K562 (cell line): ENCODE measurements around the gene FTSJ1. TPM values are rescaled to one million over a fixed set of nuclear protein-coding genes. Genes with fewer than 3 reads are reported as not detected.

Experiments used
- ATAC-seq: fragments of 200-7000 bp; cut with Tn5 transposase; 3 replicates; pipeline ENCODE4 v1.9.1; 2020; ENCODE audit warnings: moderate library complexity
- BruUV-seq: library from RNA; stranded (reverse); fragments of 400-500 nt; replicated peaks from 2 replicates; lab custom pipeline; 2021; lab: Mats Ljungman, UMichigan
- CTCF ChIA-PET: fragments of 300-600 bp; formaldehyde crosslinking; extraction: SDS; loops from one replicate; lab custom pipeline; 2021; ENCODE audit warnings: low intra/inter-chr PET ratio; lab: Yijun Ruan, JAX
- POLR2A ChIA-PET: fragments of 300-600, 350-650 bp; sonication (Branson Sonifier 250); formaldehyde crosslinking; extraction: SDS; loops from one replicate; lab custom pipeline; 2021; ENCODE audit warnings: antibody characterized with exemption, inconsistent platforms; lab: Yijun Ruan, JAX
- DNase-seq, 4 experiments: peaks; one replicate each; pipeline versions ENCODE4 v3.0.0 to v3.0.0-alpha.2; 2011 to 2018; ENCODE audit warnings: low spot score in 3 of 4, mixed read lengths in 3 of 4; ENCODE audit errors: extremely low read depth in 1 of 4
- FAIRE-seq: peaks from 2 replicates; lab custom pipeline; 2011; peaks lifted over from hg19 to GRCh38; lab: Jason Lieb, UNC
- H2AFZ ChIP-seq: 2 replicates; pipeline ENCODE4 v1.6.0; 2011; ENCODE audit warnings: low read depth, low read length, control low read depth, inconsistent platforms
- H3K27ac ChIP-seq: fragments of 200-600 bp; 3 replicates; pipeline ENCODE4 v1.8.0; 2011; ENCODE audit warnings: low read depth, mild to moderate bottlenecking, control low read depth, inconsistent platforms, low read length, moderate library complexity, mixed read lengths; ENCODE audit errors: extremely low read depth
- H3K27me3 ChIP-seq, 2 experiments: fragments of 300-600 bp in 1 of 2; 2 replicates in 1 of 2; 3 replicates in 1 of 2; pipeline versions ENCODE4 v1.6.0 to v1.8.0; 2011; ENCODE audit warnings: inconsistent platforms in 2 of 2, low read length in 2 of 2, mild to moderate bottlenecking in 1 of 2, mixed read lengths in 1 of 2, moderate library complexity in 1 of 2; ENCODE audit not compliant: control insufficient read depth in 2 of 2, insufficient read depth in 2 of 2
- H3K36me3 ChIP-seq: fragments of 300-600 bp; 3 replicates; pipeline ENCODE4 v1.8.0; 2011; ENCODE audit warnings: mild to moderate bottlenecking, low read length, inconsistent platforms; ENCODE audit not compliant: control insufficient read depth, insufficient read depth
- H3K4me1 ChIP-seq, 2 experiments: fragments of 200-600 bp in 1 of 2; replicated peaks in 1 of 2; 2 replicates in 1 of 2; 3 replicates in 1 of 2; pipeline versions ENCODE4 v1.5.1 to v1.8.0; 2011; ENCODE audit warnings: inconsistent platforms in 2 of 2, low read length in 2 of 2, mild to moderate bottlenecking in 1 of 2, mixed read lengths in 1 of 2, moderate library complexity in 1 of 2; ENCODE audit not compliant: control insufficient read depth in 2 of 2, insufficient read depth in 2 of 2
- H3K4me2 ChIP-seq: 2 replicates; pipeline ENCODE4 v1.6.1; 2011; ENCODE audit warnings: low read length, control low read depth, inconsistent platforms, mixed read lengths; ENCODE audit not compliant: insufficient read depth
- H3K4me3 ChIP-seq: fragments of 200-600 bp; sonication (generic), shearing (Covaris generic); 2 replicates; pipeline ENCODE4 v1.5.1; 2016; ENCODE audit warnings: control low read depth, inconsistent platforms
- H3K79me2 ChIP-seq: fragments of 200-600 bp; 3 replicates; pipeline ENCODE4 v1.8.0; 2011; ENCODE audit warnings: low read length, inconsistent platforms; ENCODE audit not compliant: control insufficient read depth, insufficient read depth
- H3K9ac ChIP-seq, 2 experiments: 2 replicates each; pipeline versions ENCODE4 v1.6.0 to v1.6.1; 2011; ENCODE audit warnings: low read depth in 2 of 2, low read length in 2 of 2, control low read depth in 1 of 2, inconsistent platforms in 1 of 2, mild to moderate bottlenecking in 1 of 2, mixed read lengths in 1 of 2; ENCODE audit not compliant: insufficient read depth in 1 of 2
- H3K9me1 ChIP-seq: one replicate; pipeline ENCODE4 v1.6.0; 2011; ENCODE audit warnings: inconsistent platforms, mild to moderate bottlenecking, low read length, moderate library complexity; ENCODE audit not compliant: control insufficient read depth, insufficient read depth
- H3K9me3 ChIP-seq: replicated peaks from 2 replicates; pipeline ENCODE4 v1.5.1; 2011; ENCODE audit warnings: low read depth, low read length, inconsistent platforms; ENCODE audit not compliant: control insufficient read depth, insufficient read depth
- H4K20me1 ChIP-seq: replicated peaks from 2 replicates; pipeline ENCODE4 v1.6.1; 2011; ENCODE audit warnings: low read length, inconsistent platforms, mixed read lengths; ENCODE audit not compliant: control insufficient read depth, insufficient read depth
- CBFA2T3 ChIP-seq: fragments of 450-650 bp; IDR thresholded peaks from 2 replicates; pipeline ENCODE4 v1.6.1; 2017
- HNRNPL ChIP-seq: fragments of 200-400 bp; formaldehyde crosslinking; IDR thresholded peaks from 2 replicates; pipeline ENCODE4 v1.6.1; 2017; ENCODE audit warnings: low read depth, mild to moderate bottlenecking, low read length
- NONO ChIP-seq, 2 experiments: fragments of 200-400 bp in 1 of 2; fragments of 450-650 bp in 1 of 2; formaldehyde crosslinking in 1 of 2; IDR thresholded peaks; 2 replicates each; pipeline ENCODE4 v1.6.1; 2017; ENCODE audit warnings: low read depth in 2 of 2, mild to moderate bottlenecking in 2 of 2, moderate library complexity in 2 of 2, low read length in 1 of 2
- POLR2G ChIP-seq: fragments of 200-400 bp; formaldehyde crosslinking; IDR thresholded peaks from 2 replicates; pipeline ENCODE4 v1.6.1; 2017; ENCODE audit warnings: low read depth, mild to moderate bottlenecking, antibody characterized with exemption, low read length, moderate library complexity
- PTTG1 ChIP-seq: fragments of 450-650 bp; IDR thresholded peaks from 2 replicates; pipeline ENCODE4 v1.6.1; 2016; ENCODE audit warnings: low read depth, mild to moderate bottlenecking, missing genetic modification characterization, missing compliant biosample characterization
- SREBF1 ChIP-seq: fragments of 150-350 bp; IDR thresholded peaks from 2 replicates; pipeline ENCODE4 v1.6.1; 2014; ENCODE audit warnings: antibody characterized with exemption, low read depth, low read length, borderline replicate concordance
- TSC22D4 ChIP-seq: fragments of 450-650 bp; IDR thresholded peaks from 2 replicates; pipeline ENCODE4 v1.6.1; 2016; ENCODE audit warnings: missing genetic modification characterization, missing biosample characterization, control low read depth
- WGBS: fragments of 100-300 bp; shearing (Covaris generic); methylation state at CpG from one replicate; pipeline ENCODE4 v1.1.6; 2016; ENCODE audit warnings: low coverage, mixed read lengths; ENCODE audit not compliant: insufficient coverage; ENCODE audit errors: missing lambda C conversion rate; 5-methylcytosine and 5-hydroxymethylcytosine counted together
- in situ Hi-C: fragments of 300-500 bp; cut with MboI; formaldehyde crosslinking; loops from 4 replicates; pipeline ENCODE4 v1.15.0; 2018; ENCODE audit warnings: inconsistent platforms, mixed read lengths
- intact Hi-C: fragments of 100-400 bp; cut with micrococcal nuclease; formaldehyde crosslinking; loops from 2 replicates; pipeline ENCODE4 v1.14.2; 2022
- polyA plus RNA-seq, 8 experiments: library from polyadenylated mRNA; depleted of rRNA in 4 of 8; stranded (reverse) in 5 of 8; unstranded in 3 of 8; fragments of >200 nt; fragmentation: Nextera tagmentation in 2 of 8; fragmentation: Illumina TruSeq in 1 of 8; extraction: Ambion mirVana in 2 of 8; extraction: Trizol in 1 of 8; gene quantifications; 2 replicates each; pipeline versions ENCODE4 v1.2.1 to v1.2.3, GENCODE V29; 2011 to 2014; ENCODE audit warnings: inconsistent platforms in 1 of 8, missing spikeins in 1 of 8
- total RNA-seq, 7 experiments: library from RNA; depleted of rRNA in 6 of 7; stranded (reverse); fragments of >200 nt in 6 of 7; fragmentation: Illumina TruSeq in 2 of 7; extraction: Trizol in 2 of 7; gene quantifications; 2 replicates each; pipeline versions ENCODE4 v1.2.1 to v1.2.3, GENCODE V29; 2011 to 2021; ENCODE audit warnings: low replicate concordance in 1 of 7
- TF ChIP-seq, protein P1 (sequence below): fragments of 200-600 bp; sonication (generic); IDR thresholded peaks from one replicate; pipeline ENCODE4 v1.6.1; 2012; ENCODE audit warnings: mild to moderate bottlenecking, low read depth, low read length, inconsistent platforms
- TF ChIP-seq, protein P2 (sequence below): sonication (generic); formaldehyde crosslinking; IDR thresholded peaks from 2 replicates; pipeline ENCODE4 v1.8.1; 2022; ENCODE audit warnings: missing genetic modification reagents

The FTSJ1 gene
- total and polyA plus RNA-seq, 9 of the 15 experiments (the other 6 are each of a cell fraction or from before 2014, with no cell fraction given), result 12.2 to 95.6 (median 71.6) TPM

DNA sequence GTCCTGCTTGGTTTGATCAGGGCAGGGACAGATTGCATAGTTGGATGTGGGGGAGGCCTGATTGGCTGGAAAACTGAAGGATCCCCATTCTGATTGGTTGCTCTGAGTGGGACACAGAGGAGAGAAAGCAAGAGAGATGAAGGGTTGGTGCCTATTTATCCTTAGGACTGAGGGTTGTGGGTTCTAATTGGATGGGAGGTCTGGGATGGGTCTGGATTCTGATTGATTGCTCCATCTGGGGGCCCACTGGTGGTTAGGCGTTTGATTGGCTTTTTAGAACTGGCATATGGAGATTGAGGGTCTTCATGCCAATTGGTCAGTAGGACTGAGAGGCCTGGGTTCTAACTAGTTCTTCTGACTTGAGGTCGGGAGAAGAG is 45.0 kb downstream of the FTSJ1 start:
- peak overlapping the region; percentile 93 for H2AFZ ChIP-seq
- H3K9me1 ChIP-seq, result peaks cover 5% of the 10 kb centered on the region
- CTCF ChIA-PET, result no interaction called here
- H3K9ac ChIP-seq, result peak overlapping the region; percentile 18 to 89; a peak in 3 of 4 replicates
- H3K36me3 ChIP-seq, result peaks cover 23% of the 10 kb centered on the region; the same call in 2 of the 3 replicates
- intact Hi-C loops, result loop anchor here (10.0 kb wide), 1 partner anchor 54 kb away; the partner anchor contains the start of gene RBM3
- peaks cover 10 to 12% of the 10 kb centered on the region in 2 experiments; a peak in 4 of 5 replicates for H3K4me1 ChIP-seq
- ATAC-seq, result peak; percentile 4; the same call in 1 of the 3 replicates
- POLR2A ChIA-PET, result interaction anchor here (0.8 to 1.1 kb wide), 2 partner anchors 13 to 19 kb away, joined by 3 read pairs; no protein-coding TSS in a partner anchor
- FAIRE-seq, result peak; percentile 66
- H3K9me3 ChIP-seq, result no peaks in the 10 kb centered on the region
- BruUV-seq, result TSS peak; percentile 62
- no peaks in the 10 kb centered on the region; the same call in 1 of the 2 replicates for H4K20me1 ChIP-seq
- peak; percentile 40 to 57 (median 43) for DNase-seq
- peaks cover 32% of the 10 kb centered on the region for H3K79me2 ChIP-seq
- no peaks in the 10 kb centered on the region for H3K27me3 ChIP-seq
- H3K27ac ChIP-seq, result peak overlapping the region; percentile 88
- peak overlapping the region; percentile 60 for H3K4me3 ChIP-seq
- in situ Hi-C loops, result no loop called here
- H3K4me2 ChIP-seq, result peak overlapping the region; percentile 97
- WGBS, result 30% methylated on average over 2 of the region's 2 CpGs
- TF ChIP-seq PTTG1 (tag), result 0 out of 2 replicates have a peak, but pooled peaks have one; percentile 15
- TF ChIP-seq, protein P1, sequence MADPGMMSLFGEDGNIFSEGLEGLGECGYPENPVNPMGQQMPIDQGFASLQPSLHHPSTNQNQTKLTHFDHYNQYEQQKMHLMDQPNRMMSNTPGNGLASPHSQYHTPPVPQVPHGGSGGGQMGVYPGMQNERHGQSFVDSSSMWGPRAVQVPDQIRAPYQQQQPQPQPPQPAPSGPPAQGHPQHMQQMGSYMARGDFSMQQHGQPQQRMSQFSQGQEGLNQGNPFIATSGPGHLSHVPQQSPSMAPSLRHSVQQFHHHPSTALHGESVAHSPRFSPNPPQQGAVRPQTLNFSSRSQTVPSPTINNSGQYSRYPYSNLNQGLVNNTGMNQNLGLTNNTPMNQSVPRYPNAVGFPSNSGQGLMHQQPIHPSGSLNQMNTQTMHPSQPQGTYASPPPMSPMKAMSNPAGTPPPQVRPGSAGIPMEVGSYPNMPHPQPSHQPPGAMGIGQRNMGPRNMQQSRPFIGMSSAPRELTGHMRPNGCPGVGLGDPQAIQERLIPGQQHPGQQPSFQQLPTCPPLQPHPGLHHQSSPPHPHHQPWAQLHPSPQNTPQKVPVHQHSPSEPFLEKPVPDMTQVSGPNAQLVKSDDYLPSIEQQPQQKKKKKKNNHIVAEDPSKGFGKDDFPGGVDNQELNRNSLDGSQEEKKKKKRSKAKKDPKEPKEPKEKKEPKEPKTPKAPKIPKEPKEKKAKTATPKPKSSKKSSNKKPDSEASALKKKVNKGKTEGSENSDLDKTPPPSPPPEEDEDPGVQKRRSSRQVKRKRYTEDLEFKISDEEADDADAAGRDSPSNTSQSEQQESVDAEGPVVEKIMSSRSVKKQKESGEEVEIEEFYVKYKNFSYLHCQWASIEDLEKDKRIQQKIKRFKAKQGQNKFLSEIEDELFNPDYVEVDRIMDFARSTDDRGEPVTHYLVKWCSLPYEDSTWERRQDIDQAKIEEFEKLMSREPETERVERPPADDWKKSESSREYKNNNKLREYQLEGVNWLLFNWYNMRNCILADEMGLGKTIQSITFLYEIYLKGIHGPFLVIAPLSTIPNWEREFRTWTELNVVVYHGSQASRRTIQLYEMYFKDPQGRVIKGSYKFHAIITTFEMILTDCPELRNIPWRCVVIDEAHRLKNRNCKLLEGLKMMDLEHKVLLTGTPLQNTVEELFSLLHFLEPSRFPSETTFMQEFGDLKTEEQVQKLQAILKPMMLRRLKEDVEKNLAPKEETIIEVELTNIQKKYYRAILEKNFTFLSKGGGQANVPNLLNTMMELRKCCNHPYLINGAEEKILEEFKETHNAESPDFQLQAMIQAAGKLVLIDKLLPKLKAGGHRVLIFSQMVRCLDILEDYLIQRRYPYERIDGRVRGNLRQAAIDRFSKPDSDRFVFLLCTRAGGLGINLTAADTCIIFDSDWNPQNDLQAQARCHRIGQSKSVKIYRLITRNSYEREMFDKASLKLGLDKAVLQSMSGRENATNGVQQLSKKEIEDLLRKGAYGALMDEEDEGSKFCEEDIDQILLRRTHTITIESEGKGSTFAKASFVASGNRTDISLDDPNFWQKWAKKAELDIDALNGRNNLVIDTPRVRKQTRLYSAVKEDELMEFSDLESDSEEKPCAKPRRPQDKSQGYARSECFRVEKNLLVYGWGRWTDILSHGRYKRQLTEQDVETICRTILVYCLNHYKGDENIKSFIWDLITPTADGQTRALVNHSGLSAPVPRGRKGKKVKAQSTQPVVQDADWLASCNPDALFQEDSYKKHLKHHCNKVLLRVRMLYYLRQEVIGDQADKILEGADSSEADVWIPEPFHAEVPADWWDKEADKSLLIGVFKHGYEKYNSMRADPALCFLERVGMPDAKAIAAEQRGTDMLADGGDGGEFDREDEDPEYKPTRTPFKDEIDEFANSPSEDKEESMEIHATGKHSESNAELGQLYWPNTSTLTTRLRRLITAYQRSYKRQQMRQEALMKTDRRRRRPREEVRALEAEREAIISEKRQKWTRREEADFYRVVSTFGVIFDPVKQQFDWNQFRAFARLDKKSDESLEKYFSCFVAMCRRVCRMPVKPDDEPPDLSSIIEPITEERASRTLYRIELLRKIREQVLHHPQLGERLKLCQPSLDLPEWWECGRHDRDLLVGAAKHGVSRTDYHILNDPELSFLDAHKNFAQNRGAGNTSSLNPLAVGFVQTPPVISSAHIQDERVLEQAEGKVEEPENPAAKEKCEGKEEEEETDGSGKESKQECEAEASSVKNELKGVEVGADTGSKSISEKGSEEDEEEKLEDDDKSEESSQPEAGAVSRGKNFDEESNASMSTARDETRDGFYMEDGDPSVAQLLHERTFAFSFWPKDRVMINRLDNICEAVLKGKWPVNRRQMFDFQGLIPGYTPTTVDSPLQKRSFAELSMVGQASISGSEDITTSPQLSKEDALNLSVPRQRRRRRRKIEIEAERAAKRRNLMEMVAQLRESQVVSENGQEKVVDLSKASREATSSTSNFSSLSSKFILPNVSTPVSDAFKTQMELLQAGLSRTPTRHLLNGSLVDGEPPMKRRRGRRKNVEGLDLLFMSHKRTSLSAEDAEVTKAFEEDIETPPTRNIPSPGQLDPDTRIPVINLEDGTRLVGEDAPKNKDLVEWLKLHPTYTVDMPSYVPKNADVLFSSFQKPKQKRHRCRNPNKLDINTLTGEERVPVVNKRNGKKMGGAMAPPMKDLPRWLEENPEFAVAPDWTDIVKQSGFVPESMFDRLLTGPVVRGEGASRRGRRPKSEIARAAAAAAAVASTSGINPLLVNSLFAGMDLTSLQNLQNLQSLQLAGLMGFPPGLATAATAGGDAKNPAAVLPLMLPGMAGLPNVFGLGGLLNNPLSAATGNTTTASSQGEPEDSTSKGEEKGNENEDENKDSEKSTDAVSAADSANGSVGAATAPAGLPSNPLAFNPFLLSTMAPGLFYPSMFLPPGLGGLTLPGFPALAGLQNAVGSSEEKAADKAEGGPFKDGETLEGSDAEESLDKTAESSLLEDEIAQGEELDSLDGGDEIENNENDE, result no peak
- TF ChIP-seq, protein P2, sequence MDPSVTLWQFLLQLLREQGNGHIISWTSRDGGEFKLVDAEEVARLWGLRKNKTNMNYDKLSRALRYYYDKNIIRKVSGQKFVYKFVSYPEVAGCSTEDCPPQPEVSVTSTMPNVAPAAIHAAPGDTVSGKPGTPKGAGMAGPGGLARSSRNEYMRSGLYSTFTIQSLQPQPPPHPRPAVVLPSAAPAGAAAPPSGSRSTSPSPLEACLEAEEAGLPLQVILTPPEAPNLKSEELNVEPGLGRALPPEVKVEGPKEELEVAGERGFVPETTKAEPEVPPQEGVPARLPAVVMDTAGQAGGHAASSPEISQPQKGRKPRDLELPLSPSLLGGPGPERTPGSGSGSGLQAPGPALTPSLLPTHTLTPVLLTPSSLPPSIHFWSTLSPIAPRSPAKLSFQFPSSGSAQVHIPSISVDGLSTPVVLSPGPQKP, result no peak
- TF ChIP-seq HNRNPL, result no peak
- no peak for TF ChIP-seq SREBF1
- TF ChIP-seq CBFA2T3, result no peak
- no peak for TF ChIP-seq POLR2G
- no peak for TF ChIP-seq NONO (IDR thresholded peaks at IDR 0.05; ENCODE audit: low read depth in 2 of 2, low read length in 1 of 2)
- no peak for TF ChIP-seq TSC22D4 (tag)
